Duodenal mucosa (tissue), 2 donors: ENCODE results near the gene CFAP92.
"Not testable (repeated sequence)": the region's sequence is repeated elsewhere in the genome, so short reads cannot be mapped to it uniquely, and the experiment has no call there.

Experiments
- H3K27ac ChIP-seq: one replicate; pipeline ENCODE4 v1.7.0; 2013; ENCODE audit warnings: low read depth, low read length
- H3K27me3 ChIP-seq, 2 donors: one replicate each; pipeline ENCODE4 v1.7.0; 2013; ENCODE audit warnings: low read length in 2 of 2, control low read depth in 1 of 2; ENCODE audit not compliant: insufficient read depth in 2 of 2, control insufficient read depth in 1 of 2
- H3K36me3 ChIP-seq, 2 donors: one replicate each; pipeline ENCODE4 v1.7.0; 2013; ENCODE audit warnings: low read length in 2 of 2, control low read depth in 1 of 2; ENCODE audit not compliant: insufficient read depth in 2 of 2, control insufficient read depth in 1 of 2
- H3K4me1 ChIP-seq, 2 donors: one replicate each; pipeline ENCODE4 v1.7.0; 2013; ENCODE audit warnings: low read length in 2 of 2, control low read depth in 1 of 2; ENCODE audit not compliant: insufficient read depth in 2 of 2, control insufficient read depth in 1 of 2
- H3K4me3 ChIP-seq, 2 donors: one replicate each; pipeline ENCODE4 v1.7.0; 2013; ENCODE audit warnings: low read length in 2 of 2, low read depth in 1 of 2
- H3K9ac ChIP-seq, 2 donors: one replicate each; pipeline ENCODE4 v1.7.0; 2013; ENCODE audit warnings: low read length in 2 of 2, low read depth in 1 of 2
- H3K9me3 ChIP-seq, 2 donors: one replicate each; pipeline ENCODE4 v1.7.0; 2013; ENCODE audit warnings: low read length in 2 of 2, control low read depth in 1 of 2; ENCODE audit not compliant: control insufficient read depth in 1 of 2

Gene CFAP92

DNA sequence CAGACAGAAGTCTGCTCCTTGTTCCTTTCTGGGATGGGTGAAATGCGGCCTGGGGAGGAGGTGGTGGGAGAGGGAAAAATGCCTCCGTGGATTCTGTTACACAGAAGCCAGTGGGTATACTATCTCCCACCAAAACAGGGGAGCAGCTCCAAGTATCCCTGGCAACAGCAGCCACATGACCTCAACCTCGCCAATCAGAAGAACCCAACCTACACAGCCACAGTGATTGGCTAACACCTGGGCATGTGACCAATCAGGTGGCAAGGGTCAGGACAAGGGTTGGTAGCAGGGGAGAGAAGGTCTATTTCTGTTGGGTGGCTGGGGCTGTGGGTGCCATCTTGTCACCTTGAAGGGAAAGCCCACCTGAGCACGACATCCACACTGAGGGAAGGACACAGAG is 123.5 kb downstream of the CFAP92 start:
- no peak overlapping the region for H3K27ac ChIP-seq
- H3K9me3 ChIP-seq = no peaks in the 10 kb centered on the region
- H3K4me1 ChIP-seq = no peaks in the 10 kb centered on the region
- no peak overlapping the region for H3K9ac ChIP-seq
- no peaks in the 10 kb centered on the region for H3K36me3 ChIP-seq
- no peak overlapping the region for H3K4me3 ChIP-seq
- H3K27me3 ChIP-seq = no peaks in the 10 kb centered on the region

DNA sequence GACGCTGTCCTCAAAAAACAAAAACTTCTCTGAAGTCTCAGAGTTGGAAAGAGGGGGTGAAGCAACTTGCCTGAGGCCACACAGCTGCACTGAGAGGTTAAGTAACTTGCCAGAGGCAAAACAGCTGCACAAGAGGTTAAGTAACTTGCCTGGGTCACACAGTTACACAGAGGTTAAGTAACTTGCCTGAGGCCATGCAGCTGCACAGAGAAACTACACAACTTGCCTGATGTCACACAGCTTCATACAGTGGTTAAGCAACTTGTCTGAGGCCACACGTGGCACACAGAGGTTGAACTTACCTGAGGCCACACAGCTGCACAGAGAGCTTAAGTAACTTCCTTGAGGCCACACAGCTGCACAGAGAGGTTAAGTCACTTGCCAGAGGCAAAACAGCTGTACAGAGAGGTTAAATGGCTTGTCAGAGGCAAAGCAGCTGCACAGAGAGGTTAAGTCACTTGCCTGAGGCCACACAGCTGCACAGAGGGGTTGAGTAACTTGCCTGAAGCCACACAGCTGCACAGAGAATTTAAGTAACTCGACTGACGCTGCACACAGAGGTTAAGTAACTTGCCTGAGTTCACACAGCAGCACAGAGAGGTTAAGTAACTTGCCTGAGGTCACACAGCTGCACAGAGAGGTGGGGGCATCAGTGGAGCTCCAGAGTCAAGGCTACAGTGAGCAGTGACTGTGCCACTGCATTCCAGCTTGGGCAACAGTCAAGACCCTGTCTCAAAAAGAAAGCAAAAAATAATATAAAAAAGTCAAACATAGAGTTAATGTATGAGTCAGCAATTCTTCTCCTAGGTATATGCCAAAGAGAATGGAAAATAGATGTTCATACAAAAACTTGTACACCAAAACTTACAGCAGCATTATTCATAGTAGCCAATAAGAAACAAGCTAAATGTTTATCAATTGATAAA is 126.4 kb downstream of the CFAP92 start:
- no peaks in the 10 kb centered on the region for H3K27me3 ChIP-seq
- H3K9me3 ChIP-seq = no peaks in the 10 kb centered on the region
- no peaks in the 10 kb centered on the region for H3K36me3 ChIP-seq
- H3K4me3 ChIP-seq = no peak overlapping the region
- no peak overlapping the region for H3K9ac ChIP-seq
- no peak overlapping the region for H3K27ac ChIP-seq
- H3K4me1 ChIP-seq = no peaks in the 10 kb centered on the region

DNA sequence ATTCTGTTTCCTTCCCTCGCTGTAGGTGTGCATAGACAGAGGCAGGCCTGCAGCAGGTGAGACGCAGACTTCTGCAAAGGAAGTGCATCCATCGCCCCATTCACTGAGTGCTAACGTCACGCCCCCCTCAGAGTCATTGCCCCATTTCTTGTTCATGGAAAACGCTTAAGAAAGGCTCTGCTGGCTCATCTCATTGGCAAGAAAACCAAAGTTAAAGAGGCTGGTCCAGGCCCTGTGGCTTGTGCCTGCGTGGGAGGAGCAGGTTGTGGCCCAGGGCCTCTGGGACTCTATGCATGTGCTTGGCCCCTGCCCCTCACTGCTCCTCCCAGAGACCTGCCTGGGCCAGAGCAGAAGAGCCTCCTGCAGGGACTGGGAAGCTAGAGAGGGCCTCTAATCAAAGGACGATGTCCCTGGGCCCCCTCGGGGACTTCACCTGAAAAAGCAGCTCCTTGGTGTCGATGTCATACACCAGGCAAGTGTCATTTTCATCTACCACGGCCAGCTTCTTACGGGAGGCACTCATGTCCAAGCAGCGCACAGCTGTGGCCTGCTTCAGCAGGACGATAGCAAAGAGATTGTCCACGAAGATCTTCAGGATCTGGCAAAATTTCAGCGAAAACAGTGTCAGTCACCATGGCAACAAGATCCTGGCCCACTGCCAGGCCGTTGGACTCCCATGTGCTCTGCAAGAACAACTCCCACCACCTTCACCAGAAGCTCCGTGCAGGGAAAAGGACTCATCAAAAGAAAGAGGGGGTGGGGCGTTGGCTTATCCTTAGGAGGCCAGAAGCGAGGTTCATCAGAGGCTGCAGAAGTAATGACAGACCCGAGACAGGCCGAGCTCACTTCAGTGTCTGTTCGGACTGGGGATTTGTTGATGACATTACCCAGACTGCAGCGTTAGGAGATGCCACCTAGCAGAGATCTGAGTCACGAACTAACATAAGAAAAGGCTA is 128.7 kb downstream of the CFAP92 start:
- not testable (repeated sequence) for H3K27ac ChIP-seq, H3K4me3 ChIP-seq, H3K9ac ChIP-seq, H3K4me1 ChIP-seq, H3K27me3 ChIP-seq, H3K9me3 ChIP-seq, H3K36me3 ChIP-seq

DNA sequence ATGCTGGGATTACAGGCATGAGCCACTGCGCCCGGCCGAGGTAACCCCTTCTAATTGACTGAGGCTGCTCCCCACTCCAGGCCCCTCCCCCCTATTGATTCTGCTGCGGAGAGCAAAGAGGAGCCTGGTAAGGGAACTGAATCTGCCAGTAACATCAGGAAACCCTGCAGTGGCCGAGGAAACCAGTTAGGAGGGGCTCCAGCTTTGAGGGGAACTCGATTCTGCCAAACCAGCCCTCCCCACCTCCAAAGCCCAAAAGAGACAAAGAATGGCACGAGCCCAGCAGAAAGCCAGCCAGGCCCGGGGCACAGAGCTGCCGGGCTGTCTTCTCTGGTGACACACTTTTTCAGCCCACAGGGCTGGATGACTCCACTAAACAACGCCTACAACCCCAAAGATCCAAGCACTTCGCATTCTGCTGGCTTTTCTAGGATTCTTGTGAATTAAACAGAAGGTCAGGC is 129.5 kb downstream of the CFAP92 start:
- Histone ChIP-seq H3K9ac (no peak overlapping the region), H3K4me3 (no peak overlapping the region), H3K27me3 (no peaks in the 10 kb centered on the region), H3K27ac (no peak overlapping the region), H3K9me3 (peaks cover 15 to 16% of the 10 kb centered on the region in 2 donors), H3K36me3 (no peaks in the 10 kb centered on the region), H3K4me1 (no peaks in the 10 kb centered on the region)

DNA sequence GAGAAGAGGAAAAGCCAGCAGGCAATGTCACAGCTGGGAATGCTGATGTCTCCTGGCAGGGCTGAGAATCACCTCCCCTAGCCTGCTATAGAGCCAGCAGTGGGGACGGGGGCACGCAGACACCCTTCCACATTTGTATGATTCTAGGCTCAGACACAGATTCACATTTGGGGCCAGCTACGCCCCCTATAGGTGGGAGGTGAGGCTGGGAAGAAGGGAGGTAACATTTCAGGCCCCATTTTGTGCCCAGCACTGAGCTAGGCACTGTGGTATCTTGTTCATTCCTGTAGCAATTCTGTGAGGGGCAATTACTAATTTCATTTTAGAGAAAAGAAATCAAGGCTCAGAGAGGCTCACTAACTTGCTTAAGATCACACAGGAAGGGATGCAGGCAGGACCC is 130.3 kb downstream of the CFAP92 start:
- Histone ChIP-seq H3K27ac (no peak overlapping the region), H3K4me3 (no peak overlapping the region), H3K9ac (no peak overlapping the region), H3K4me1 (no peaks in the 10 kb centered on the region), H3K36me3 (no peaks in the 10 kb centered on the region), H3K9me3 (peaks cover 24% of the 10 kb centered on the region in 2 donors), H3K27me3 (no peaks in the 10 kb centered on the region)

DNA sequence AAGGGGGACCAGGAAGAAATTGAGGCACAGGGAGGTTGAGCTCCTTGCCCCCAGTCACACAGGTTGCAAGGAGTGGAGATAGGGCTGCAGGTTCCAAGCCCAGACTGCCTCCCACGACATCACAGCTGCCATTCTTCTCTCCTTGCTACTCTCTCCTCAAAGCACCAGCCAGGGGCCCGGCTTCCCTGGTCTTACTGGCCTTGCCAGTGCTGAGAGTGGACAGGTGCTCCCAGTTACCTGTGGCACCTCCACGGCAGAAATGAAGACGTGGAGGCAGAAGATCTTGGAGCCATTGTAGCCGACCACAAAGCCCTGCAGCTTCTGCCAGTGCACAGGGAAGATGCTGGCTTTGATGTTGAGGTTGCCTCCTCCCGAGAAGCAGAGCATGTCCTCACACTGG is 132.4 kb downstream of the CFAP92 start:
- H3K36me3 ChIP-seq = no peaks in the 10 kb centered on the region

More for the DNA sequence above, 132.4 kb downstream of the CFAP92 start:
- no peak overlapping the region for H3K9ac ChIP-seq
- no peak overlapping the region for H3K27ac ChIP-seq
- H3K27me3 ChIP-seq = no peaks in the 10 kb centered on the region
- H3K4me1 ChIP-seq = no peaks in the 10 kb centered on the region
- peaks cover 28% of the 10 kb centered on the region in 2 donors for H3K9me3 ChIP-seq
- no peak overlapping the region for H3K4me3 ChIP-seq
